DMS114 treated with DMSO at 0.1 percent for 48 hours (cell line): ENCODE data around the gene RNF113B.

Experiments used
- DNase-seq: peaks from one replicate; lab custom pipeline; 2025; ENCODE audit not compliant: unreplicated experiment; lab: John Stamatoyannopoulos, UW

The RNF113B gene

GRCh38 chr13:98175043-98175442 lies 2.0 kb downstream of the RNF113B start:
- DNase-seq = no peak

- no peak for DNase-seq
Measured at GRCh38 chr13:98174307-98174706, 2.8 kb downstream of the RNF113B start.

DNA sequence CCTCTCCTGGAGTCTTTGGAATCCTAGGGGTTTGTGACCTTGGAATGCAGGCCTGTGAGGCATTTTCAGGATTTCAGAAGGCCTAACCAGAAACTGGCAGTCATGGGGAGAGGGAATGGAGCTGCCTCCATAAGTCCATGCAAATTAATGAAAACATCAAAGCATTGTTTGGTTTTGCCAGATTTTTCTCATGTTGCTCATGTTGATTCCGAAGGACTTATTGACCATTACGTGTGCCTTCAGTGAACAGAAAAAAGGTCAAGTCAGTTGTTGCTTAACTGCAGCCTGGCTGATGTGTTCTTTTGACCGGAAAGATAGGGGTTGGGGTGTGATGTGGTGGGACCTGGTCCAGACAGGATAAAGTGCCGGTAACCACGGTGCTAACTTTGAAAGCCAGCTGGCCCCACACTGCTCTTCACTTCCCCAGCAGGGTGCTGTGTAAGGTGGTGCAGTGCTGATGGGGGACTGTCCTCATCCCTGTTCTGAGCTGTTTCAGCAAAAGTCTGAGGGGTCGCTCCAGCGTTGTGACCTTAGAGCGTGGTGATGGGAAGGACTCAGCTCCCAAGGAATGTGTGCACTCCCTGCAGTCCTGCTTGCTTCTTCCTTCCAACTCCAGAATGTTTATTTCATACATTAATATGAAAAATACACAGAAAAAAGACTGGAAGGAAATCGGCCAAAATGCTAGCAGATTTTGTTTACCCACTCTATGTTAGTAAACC lies 3.5 kb downstream of the RNF113B start:
- DNase-seq = no peak

- no peak for DNase-seq
Measured at GRCh38 chr13:98172590-98173422, 4.3 kb downstream of the RNF113B start.

DNA sequence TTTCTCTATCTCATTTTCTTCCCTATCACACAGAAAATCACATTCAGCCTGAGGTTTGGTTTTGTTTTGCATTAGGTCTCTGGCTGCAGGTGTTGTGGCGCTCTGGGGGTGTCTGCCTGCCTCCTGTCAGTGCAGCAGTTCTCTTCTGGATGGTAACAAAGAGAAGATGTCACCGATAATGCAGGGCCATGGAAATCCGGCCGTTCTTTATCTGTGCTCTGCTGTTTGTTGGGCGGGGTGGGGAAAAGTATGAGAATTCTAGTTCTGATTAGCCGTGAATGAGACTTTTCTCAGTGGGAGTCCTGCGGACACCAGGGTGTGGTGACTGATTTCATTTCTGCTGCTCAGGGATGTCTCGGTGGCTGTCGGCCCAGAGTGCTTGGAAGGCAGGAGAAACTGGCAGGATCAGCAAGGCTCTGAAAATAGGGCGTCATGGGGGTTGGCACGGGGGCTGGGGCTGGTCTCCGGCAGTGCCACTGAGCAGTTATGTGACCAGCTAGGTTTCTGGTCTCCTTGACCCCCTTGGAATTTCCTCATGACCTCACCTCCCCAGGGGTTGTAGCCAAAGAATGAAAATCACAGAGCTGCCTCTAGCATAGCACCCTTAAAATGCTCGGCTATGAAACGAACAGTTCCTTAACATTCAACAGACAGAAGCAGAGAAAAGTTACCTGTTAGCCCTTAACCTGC lies 5.0 kb downstream of the RNF113B start:
- no peak for DNase-seq

- DNase-seq = no peak
Measured at GRCh38 chr13:98169331-98169730, 7.7 kb downstream of the RNF113B start.

DNA sequence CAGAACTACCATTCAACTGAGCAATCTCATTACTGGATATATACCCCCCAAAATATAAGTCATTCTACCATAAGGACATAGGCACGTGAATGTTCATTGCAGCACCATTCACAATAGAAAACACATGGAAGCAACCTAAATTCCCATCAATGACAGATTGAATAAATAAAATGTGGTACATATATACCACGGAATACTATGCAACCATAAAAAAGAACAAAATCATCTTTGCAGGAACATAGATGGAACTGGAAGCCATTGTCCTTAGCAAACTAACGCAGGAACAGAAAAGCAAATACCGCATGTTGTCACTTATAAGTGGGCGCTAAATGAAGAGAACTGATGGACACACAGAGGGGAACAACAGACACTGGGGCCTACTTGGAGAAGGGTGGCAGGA lies 14.1 kb downstream of the RNF113B start:
- DNase-seq = no peak

DNA sequence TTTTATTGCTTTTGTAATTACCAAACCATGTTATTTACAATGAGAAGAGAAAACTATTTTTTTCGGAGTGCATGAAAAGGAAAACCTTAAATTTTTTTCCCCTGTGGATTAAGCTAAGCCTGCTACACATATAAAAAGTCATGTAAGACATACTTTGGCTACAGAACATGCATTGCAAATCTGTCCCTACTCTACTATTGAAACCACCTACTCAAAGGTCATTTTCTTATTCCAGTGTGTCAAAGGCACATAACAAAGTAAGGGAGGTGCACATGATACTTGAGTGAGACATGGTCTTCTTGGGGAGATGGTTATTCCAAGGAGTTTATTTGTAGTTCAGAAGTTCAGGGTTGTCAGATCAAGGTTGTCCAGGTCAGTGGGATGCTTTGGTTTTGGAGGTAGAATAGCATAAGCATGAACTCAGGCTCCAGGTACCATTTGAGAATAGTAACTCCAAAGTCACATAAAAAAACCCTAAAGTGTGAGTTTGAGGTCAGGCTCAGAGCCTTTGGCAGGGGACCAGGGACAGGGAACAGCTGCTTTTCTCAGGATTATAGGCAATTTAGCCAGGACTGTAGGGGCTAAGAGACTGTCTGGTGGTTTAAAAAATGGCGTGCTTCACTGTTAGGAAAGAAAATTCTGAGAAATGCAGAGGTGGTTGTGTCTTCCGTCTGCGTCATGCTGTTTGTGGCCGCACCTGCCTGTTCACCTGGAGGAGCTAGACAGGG lies 18.7 kb downstream of the RNF113B start:
- DNase-seq = no peak

- DNase-seq = no peak
Measured at GRCh38 chr13:98157609-98158008, 19.5 kb downstream of the RNF113B start.

GRCh38 chr13:98157188-98157587 lies 19.9 kb downstream of the RNF113B start:
- no peak for DNase-seq

- DNase-seq = no peak
Measured at GRCh38 chr13:98156259-98156658, 20.8 kb downstream of the RNF113B start.

DNA sequence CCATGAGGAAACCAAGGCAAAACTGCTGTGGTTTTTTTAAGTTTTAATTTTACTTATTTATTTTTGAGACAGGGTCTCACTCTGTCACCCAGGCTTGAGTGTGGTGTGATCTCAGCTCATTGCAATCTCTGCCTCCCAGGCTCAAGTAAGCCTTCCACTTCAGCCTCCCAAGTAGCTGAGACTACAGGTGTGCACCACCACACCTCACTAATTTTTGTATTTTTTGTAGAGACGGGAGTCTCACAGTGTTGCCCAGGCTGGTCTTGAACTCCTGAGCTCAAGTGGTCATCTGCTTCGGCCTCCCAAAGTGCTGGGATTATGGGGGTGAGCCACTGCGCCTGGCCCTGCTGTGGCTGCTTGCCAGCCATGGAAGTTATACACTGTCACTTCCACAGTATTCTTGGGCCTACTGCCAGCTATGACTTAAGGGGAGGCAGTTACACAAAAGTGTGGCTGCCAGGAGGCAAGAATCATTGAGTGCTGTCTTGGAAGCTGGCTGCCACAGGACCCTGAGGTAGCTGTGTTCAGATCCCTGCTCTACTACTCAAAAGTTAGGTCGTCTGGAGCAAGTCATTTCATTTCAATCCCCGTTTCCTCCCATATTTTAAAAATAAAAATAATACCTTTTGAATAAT lies 21.5 kb downstream of the RNF113B start:
- DNase-seq = no peak

GRCh38 chr13:98150832-98151479 lies 26.1 kb downstream of the RNF113B start:
- DNase-seq = no peak

DNA sequence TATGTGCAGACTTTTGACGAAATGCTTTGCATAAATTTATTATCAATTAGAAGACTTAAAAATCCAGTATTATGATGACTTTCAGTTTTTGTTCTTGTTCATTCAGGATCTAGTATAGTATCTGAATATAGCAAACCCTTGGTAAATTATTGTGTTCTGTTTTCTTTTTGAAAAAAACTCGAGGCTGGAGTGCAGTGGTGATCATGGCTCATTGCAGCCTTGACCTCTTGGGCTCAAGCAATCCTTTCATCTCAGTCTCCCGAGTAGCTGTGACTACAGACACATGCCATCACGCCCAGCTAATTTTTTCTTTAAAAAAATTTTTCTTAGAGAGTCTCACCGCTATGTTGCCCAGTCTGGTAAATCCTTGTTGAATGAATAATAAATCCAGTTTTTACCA lies 29.5 kb downstream of the RNF113B start:
- no peak for DNase-seq

DNA sequence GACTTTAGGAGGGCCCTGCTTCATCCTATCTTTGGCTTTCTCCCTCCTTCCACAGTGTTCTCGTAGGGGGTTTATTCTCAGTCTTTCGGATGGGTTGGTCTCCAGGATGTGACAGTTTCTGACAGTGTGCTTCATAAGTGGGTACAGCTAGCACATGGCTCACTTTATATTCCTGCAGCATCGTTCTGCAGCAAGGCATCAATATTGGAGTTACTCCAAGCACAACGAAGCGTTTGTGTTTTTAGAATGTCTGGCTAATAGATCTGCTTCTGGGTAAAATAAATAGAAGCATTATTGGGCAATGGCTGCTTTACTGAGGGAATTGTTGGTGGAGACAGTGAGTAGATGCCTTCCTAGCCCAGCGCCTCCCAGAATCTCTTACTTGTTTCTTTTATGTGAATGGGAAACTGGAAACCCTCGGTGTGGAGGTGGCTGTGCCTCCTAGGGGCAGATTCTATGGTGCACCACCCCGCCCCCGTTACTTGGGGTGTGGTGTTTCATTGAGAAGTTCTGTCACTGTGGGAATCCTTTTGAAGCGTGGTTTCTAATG lies 32.2 kb downstream of the RNF113B start:
- DNase-seq = no peak

DNA sequence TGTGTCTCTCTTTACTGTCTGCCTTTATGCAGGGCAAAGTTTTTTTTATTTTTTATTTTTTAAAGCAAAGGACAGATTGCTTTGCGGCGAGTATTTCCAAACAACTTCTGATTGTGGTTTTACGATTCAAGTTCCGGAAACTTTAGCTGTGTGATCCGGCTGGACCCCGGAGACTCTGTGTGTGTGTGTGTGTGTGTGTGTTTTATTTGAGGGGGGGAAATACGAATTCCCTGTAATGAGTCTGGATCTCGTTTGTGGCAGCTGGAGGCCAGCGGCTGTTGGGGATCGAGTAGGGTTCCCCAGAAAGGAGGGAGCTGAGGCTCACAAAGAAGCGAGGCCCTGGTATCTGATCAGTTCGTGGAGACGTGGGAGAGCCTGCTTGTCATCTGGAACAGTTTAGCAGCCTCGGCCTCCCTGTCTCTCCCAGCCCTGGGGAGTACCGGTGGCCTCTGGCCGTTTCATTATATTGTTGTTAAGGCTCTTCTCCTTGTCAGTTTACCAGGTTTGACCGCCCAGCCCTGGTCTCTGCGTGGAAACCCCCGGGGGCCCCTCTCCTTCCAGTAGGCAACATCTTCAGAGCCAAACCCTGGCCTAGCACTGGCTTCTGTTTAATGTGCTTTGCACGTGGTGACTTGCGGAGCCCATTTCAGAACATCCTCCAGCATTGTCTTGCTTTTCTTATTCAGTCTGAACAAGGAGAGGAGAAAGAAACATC lies 32.9 kb downstream of the RNF113B start:
- no peak for DNase-seq

GRCh38 chr13:98143601-98144026 lies 33.5 kb downstream of the RNF113B start:
- DNase-seq = no peak

- DNase-seq = no peak
Measured at GRCh38 chr13:98143157-98143553, 33.9 kb downstream of the RNF113B start.
